MM.1S (cell line): ENCODE data around the gene PRKG1.

Experiments used
- DNase-seq: peaks from one replicate; pipeline ENCODE4 v3.0.0-alpha.2; 2015
- H2AFZ ChIP-seq: fragments of 300-600 bp; sonication (generic); 2 replicates; pipeline ENCODE4 v1.6.0; 2016; ENCODE audit warnings: antibody characterized with exemption, low read length
- H3F3A ChIP-seq: fragments of 300-600 bp; sonication (generic); 2 replicates; pipeline ENCODE4 v1.6.1; 2016; ENCODE audit warnings: mild to moderate bottlenecking, antibody characterized with exemption, low read length, moderate library complexity, mixed read lengths; ENCODE audit not compliant: insufficient read depth
- H3K27ac ChIP-seq: fragments of 300-600 bp; sonication (generic); 2 replicates; pipeline ENCODE4 v1.5.1; 2016; ENCODE audit warnings: mild to moderate bottlenecking, low read length
- H3K27me3 ChIP-seq: fragments of 300-600 bp; sonication (generic); replicated peaks from 2 replicates; pipeline ENCODE4 v1.6.0; 2016; ENCODE audit warnings: low read length; ENCODE audit not compliant: insufficient read depth
- H3K36me3 ChIP-seq: fragments of 300-600 bp; sonication (generic); replicated peaks from 2 replicates; pipeline ENCODE4 v1.6.1; 2016; ENCODE audit warnings: mild to moderate bottlenecking, low read length, mixed read lengths; ENCODE audit not compliant: insufficient read depth
- H3K4me1 ChIP-seq: fragments of 300-600 bp; sonication (generic); 2 replicates; pipeline ENCODE4 v1.6.1; 2016; ENCODE audit warnings: low read length, mixed read lengths
- H3K4me2 ChIP-seq: fragments of 300-600 bp; sonication (generic); 2 replicates; pipeline ENCODE4 v1.6.0; 2016; ENCODE audit warnings: low read depth, low read length
- H3K4me3 ChIP-seq: fragments of 300-600 bp; sonication (generic); 2 replicates; pipeline ENCODE4 v1.5.1; 2016; ENCODE audit warnings: low read length, mixed read lengths
- H3K79me2 ChIP-seq: fragments of 300-600 bp; sonication (generic); 2 replicates; pipeline ENCODE4 v1.6.1; 2016; ENCODE audit warnings: mixed run types, low read length, mixed read lengths
- H3K9ac ChIP-seq: fragments of 300-600 bp; sonication (generic); 2 replicates; pipeline ENCODE4 v1.6.1; 2016; ENCODE audit warnings: low read length, mixed read lengths
- H3K9me2 ChIP-seq: fragments of 300-600 bp; sonication (generic); replicated peaks from 2 replicates; pipeline ENCODE4 v1.6.1; 2016; ENCODE audit warnings: mild to moderate bottlenecking, low read length, mixed read lengths; ENCODE audit not compliant: insufficient read depth
- H3K9me3 ChIP-seq: fragments of 300-600 bp; sonication (generic); replicated peaks from 2 replicates; pipeline ENCODE4 v1.6.1; 2016; ENCODE audit warnings: mild to moderate bottlenecking, low read length, mixed read lengths; ENCODE audit not compliant: insufficient read depth
- H4K20me1 ChIP-seq: fragments of 300-600 bp; sonication (generic); 2 replicates; pipeline ENCODE4 v1.6.1; 2016; ENCODE audit warnings: mild to moderate bottlenecking, low read length, moderate library complexity, mixed read lengths; ENCODE audit not compliant: insufficient read depth
- CTCF ChIP-seq: fragments of 300-600 bp; sonication (generic); IDR thresholded peaks from 2 replicates; pipeline ENCODE4 v1.5.1; 2016; ENCODE audit warnings: antibody characterized with exemption, low read length, mixed read lengths
- EZH2 ChIP-seq: fragments of 300-600 bp; sonication (generic); optimal IDR thresholded peaks from 2 replicates; pipeline ENCODE3; 2017; ENCODE audit warnings: low read depth, mild to moderate bottlenecking, antibody characterized with exemption, low read length, mixed read lengths
- EZH2phosphoT487 ChIP-seq: fragments of 300-600 bp; sonication (generic); IDR thresholded peaks from 2 replicates; pipeline ENCODE4 v1.6.1; 2018; ENCODE audit warnings: antibody characterized with exemption, low read length

PRKG1 gene

GRCh38 chr10:51718804-51719291 is 644.6 kb downstream of the PRKG1 start:
- Histone ChIP-seq H3K9ac (no peak overlapping the region), H4K20me1 (no peaks in the 10 kb centered on the region), H3K4me3 (no peak overlapping the region), H3F3A (no peaks in the 10 kb centered on the region), H3K27me3 (no peaks in the 10 kb centered on the region), H3K4me2 (no peak overlapping the region), H3K27ac (no peak overlapping the region), H3K9me3 (no peaks in the 10 kb centered on the region), H2AFZ (no peak overlapping the region), H3K79me2 (no peaks in the 10 kb centered on the region), H3K4me1 (no peaks in the 10 kb centered on the region), H3K9me2 (no peaks in the 10 kb centered on the region), H3K36me3 (no peaks in the 10 kb centered on the region)
- no peak for DNase-seq
- TF ChIP-seq EZH2phosphoT487 (no peak), CTCF (no peak), EZH2 (no peak)

GRCh38 chr10:51724038-51724437 is 649.8 kb downstream of the PRKG1 start:
- Histone ChIP-seq H3F3A (no peaks in the 10 kb centered on the region), H3K9me3 (no peaks in the 10 kb centered on the region), H3K9ac (no peak overlapping the region), H4K20me1 (no peaks in the 10 kb centered on the region), H3K4me1 (no peaks in the 10 kb centered on the region), H3K36me3 (no peaks in the 10 kb centered on the region), H3K9me2 (no peaks in the 10 kb centered on the region), H3K27me3 (no peaks in the 10 kb centered on the region), H3K27ac (no peak overlapping the region), H3K4me3 (no peak overlapping the region), H3K4me2 (no peak overlapping the region), H2AFZ (no peak overlapping the region), H3K79me2 (no peaks in the 10 kb centered on the region)
- TF ChIP-seq EZH2 (no peak), CTCF (no peak), EZH2phosphoT487 (no peak)
- DNase-seq = no peak

- Histone ChIP-seq H3K4me3 (no peak overlapping the region), H3K9me3 (no peaks in the 10 kb centered on the region), H3K27ac (no peak overlapping the region), H3K4me1 (no peaks in the 10 kb centered on the region), H3K36me3 (no peaks in the 10 kb centered on the region), H2AFZ (no peak overlapping the region), H3K27me3 (no peaks in the 10 kb centered on the region), H3K9ac (no peak overlapping the region), H3K4me2 (no peak overlapping the region), H3F3A (no peaks in the 10 kb centered on the region), H3K9me2 (no peaks in the 10 kb centered on the region), H4K20me1 (no peaks in the 10 kb centered on the region), H3K79me2 (no peaks in the 10 kb centered on the region)
- TF ChIP-seq CTCF (no peak), EZH2 (no peak), EZH2phosphoT487 (no peak)
- no peak for DNase-seq
Measured at GRCh38 chr10:51729822-51730555, 655.7 kb downstream of the PRKG1 start.
